Measurements from ENCODE around the gene UQCR11.

GRCh38 chr19:1556390-1557070 lies 48.7 kb downstream of the UQCR11 start:
- TF ChIP-seq CTCF (IDR thresholded peaks at IDR 0.05; ENCODE audit: poor library complexity) (no peak), EZH2 (IDR thresholded peaks at IDR 0.05; ENCODE audit: borderline replicate concordance) (no peak), EZH2phosphoT487 (IDR thresholded peaks at IDR 0.05; ENCODE audit: low read depth, severe bottlenecking, unreplicated experiment) (no peak)

Measured in hepatocyte (in vitro differentiated cells).